GM18526 (cell line): Measurements from ENCODE around the gene APOBEC3H.
A peak's percentile ranks its signal among the peaks of the same experiment; 100 is the strongest.

Source experiments
- POLR2A ChIP-seq: IDR thresholded peaks from 3 replicates; pipeline ENCODE4 v1.6.1; 2011; ENCODE audit not compliant: insufficient read length; ENCODE audit errors: extremely low read depth

Gene APOBEC3H

GRCh38 chr22:39087098-39087497 is 9.9 kb upstream of the APOBEC3H start:
- TF ChIP-seq POLR2A = no peak

GRCh38 chr22:39087881-39088684 is 9.0 kb upstream of the APOBEC3H start:
- TF ChIP-seq POLR2A = peak; percentile 4

GRCh38 chr22:39088685-39089032 is 8.4 kb upstream of the APOBEC3H start:
- TF ChIP-seq POLR2A = no peak

GRCh38 chr22:39089928-39090327 is 7.1 kb upstream of the APOBEC3H start:
- TF ChIP-seq POLR2A = no peak

GRCh38 chr22:39090426-39091064 is 6.5 kb upstream of the APOBEC3H start:
- no peak for TF ChIP-seq POLR2A

- TF ChIP-seq POLR2A = no peak
Observed at GRCh38 chr22:39091126-39092081, 5.6 kb upstream of the APOBEC3H start.

- TF ChIP-seq POLR2A = no peak
Observed at GRCh38 chr22:39092111-39092862, 4.8 kb upstream of the APOBEC3H start.

- TF ChIP-seq POLR2A = no peak
Observed at GRCh38 chr22:39094717-39095389, 2.2 kb upstream of the APOBEC3H start.

GRCh38 chr22:39095971-39096370 is 1.1 kb upstream of the APOBEC3H start:
- no peak for TF ChIP-seq POLR2A

- TF ChIP-seq POLR2A = peak; percentile 44
Observed at GRCh38 chr22:39098026-39098425, 982 bp downstream of the APOBEC3H start.

GRCh38 chr22:39098576-39098975 is 1.5 kb downstream of the APOBEC3H start:
- no peak for TF ChIP-seq POLR2A

GRCh38 chr22:39101226-39101625 is 4.2 kb downstream of the APOBEC3H start:
- no peak for TF ChIP-seq POLR2A

- TF ChIP-seq POLR2A = no peak
Observed at GRCh38 chr22:39103431-39103830, 6.4 kb downstream of the APOBEC3H start.

GRCh38 chr22:39106326-39106725 is 9.3 kb downstream of the APOBEC3H start:
- no peak for TF ChIP-seq POLR2A
